A204.1 (cell line): Measurements from ENCODE around the gene SH3RF3.

Experiments
- FAIRE-seq: peaks from 2 replicates; lab custom pipeline; 2012; peaks lifted over from hg19 to GRCh38; lab: Jason Lieb, UNC

Gene SH3RF3

DNA sequence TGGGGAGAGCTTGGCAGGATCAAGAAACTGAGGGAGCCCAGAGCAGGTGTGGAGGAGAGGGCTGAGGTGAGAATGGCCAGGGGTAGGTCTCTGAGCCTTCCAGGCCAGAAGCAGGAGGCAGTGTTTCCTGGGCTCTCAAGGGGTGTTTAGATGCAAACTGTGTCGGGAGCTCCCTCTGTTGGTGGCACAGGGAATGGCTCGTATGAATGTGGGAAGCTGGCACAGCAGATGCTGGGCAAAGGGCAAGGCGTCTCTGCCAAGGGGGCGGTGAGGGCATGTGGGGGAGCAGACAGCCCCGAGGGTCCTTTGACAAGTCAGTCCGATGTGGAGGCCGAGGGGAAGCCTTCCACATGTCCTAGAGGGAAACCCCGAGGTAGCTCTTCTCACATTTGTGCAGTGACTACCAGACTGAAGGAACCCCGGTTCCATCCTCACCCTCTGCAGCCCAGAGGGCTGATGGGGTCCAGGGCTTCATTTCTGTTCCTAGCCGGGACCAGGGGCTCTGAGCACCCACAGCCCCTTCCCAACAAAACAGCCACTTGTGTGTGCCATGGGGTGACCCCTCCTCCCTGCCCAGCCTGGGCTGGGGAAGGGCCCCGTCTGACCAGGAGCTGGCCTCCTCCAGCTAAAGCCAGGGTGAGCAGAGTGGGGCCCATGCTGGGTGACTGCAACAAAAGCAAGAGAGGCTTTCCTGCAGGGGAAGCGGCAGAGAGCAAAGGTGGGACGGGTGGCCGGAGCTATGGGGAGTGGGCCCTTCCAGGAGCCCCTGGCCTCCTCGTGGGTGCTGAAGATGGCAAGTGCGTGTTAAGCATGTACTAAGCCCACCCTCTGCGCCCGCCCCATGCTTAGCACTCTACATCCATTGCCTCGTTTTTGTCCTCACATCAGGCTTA is 381.4 kb downstream of the SH3RF3 start:
- FAIRE-seq, result no peak

DNA sequence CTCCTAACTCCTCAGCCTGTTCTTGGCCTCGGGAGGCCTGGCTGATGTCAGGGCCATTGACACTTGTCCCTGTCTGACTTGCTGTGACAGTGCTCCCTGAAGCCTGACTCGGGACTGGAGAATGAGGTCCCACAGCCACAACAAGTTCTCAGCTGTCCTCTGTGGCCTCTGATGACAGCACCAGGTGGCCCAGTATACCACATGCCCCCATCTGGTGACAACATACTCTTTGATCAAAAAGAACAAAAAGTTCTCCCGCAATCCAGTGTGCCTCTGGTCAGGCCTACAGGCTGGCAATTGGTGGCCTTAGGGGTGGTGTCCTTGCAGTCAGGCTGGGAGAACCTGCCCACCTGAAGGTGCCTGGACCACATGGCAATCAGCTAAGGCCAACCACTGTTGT is 382.2 kb downstream of the SH3RF3 start:
- FAIRE-seq, result no peak

GRCh38 chr2:109512076-109512475 is 383.1 kb downstream of the SH3RF3 start:
- no peak for FAIRE-seq

GRCh38 chr2:109513230-109513629 is 384.2 kb downstream of the SH3RF3 start:
- FAIRE-seq, result no peak

DNA sequence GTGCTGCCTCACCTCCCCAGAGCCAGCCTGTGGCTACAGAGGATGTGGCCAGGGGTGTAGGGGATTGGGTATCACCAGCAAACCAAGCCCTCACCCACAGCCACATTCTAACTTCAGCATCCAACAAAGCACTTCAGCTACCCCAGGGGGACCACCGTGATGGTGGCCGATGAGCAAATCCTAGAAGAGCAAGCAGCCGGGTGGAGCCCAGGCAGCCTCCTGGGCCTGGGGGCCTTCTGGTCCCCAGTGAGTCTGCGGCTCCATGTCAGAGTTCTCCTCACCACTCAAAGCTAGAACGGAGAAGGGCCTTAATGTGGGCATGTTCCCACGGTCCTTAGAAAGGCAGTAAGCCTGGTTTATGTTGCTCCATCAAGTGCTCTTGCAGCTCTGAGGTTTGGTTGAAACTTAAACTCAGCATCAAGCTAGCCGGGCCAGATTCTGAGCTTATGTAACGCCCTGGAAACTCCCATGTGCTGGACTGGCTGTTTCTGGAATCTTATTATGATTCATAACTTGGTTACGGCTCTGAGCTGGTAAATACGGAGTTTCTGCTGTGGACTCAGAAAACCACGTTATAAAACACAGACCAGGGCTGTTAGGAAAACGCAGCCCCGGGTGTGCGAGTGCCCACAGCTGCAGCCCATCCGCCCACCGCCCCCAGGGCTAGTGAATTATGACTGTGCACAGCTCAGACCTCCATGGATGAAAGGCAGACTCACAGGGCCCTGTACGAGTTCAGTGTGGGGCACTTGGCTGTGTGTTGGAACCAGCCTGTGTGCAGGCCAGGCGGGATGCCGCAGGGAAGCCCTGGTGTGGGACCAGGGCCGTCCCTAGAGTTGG is 385.0 kb downstream of the SH3RF3 start:
- FAIRE-seq, result no peak

DNA sequence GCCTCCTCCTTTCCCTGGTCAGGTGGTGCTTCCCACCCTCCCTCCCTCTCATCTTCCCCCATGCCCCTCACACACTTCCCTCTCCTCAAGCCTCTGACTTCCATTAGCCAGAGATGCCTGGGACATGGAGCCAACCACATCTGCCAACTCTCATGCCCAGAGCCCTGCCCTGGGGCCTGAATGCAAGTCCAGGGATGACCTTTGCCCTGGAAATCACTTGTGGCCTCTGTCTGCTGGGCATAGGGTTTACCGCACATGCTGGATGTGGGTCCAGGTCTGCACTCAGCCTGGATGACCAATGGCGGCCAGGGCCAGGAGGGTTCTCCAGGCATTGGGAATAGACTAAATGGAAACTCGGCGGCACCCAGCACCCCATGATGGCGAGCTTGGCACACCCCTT is 385.9 kb downstream of the SH3RF3 start:
- FAIRE-seq, result no peak

DNA sequence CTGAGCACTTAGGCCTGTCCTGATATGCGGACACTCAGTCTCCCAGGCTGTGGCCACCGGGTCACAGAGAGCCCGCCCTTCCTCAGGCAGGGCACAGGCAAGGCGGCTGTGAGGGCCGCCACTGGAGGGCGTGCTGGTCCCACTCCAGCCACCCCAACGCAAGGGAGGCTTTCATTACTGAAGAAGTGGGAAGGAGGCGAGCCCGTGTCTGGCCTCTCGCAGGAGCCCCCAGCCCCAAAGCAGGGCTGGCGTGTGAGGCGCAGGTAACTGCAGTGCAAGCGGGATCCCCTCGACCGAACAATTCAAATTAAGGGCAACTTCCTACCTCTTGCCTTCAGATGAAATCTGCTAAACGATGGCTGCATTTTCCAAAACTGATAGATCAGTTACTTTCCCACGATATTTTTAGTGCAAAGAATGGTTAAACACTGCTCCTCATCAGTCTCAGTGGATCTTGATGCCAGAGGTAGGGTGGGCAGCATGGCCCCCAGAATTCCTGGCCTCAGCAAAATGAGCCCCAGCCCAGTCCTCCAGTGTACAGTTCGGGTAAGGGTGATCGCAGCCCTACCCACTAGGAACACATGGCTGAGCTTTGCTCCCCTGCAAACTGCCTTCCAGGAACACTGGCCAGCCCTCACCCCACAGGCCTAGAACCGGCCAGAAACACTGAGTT is 387.6 kb downstream of the SH3RF3 start:
- FAIRE-seq, result no peak

DNA sequence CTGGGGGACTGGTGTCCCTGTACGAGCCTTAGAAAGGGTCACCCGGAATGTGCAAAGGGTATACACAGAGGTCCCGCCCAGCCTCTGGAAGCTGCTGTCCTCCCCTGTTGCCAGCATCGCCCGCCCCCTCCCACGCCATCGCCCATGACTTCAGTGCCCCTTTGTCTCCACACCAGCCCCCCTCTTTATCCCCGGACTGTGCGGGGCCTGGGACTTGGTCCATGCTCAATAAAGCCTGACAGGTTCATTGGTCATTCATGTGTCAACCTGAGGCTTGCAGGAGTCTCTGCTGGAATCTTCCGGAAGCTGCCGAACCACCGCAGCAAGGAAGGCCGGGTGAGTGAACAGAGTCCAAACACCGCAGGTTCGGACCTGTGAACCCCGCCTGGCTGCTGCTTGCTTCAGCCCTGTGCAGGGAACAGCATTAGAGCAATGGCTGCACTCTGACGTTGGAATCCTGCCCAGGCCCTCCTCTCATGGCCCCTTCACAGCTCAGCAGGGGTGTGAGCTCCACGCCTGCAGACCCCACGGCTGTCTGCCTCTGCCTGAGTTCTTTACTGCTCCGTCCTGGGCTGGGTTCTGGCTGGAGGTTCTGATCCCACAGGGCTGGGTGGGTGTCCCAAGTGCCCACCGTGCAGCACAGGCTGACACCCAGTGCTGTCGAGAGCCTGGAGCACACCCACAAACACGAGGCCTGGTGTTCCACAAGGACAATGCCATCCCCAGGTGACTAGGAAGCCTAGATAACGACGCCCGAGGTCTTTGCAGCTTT is 388.3 kb downstream of the SH3RF3 start:
- FAIRE-seq, result no peak

DNA sequence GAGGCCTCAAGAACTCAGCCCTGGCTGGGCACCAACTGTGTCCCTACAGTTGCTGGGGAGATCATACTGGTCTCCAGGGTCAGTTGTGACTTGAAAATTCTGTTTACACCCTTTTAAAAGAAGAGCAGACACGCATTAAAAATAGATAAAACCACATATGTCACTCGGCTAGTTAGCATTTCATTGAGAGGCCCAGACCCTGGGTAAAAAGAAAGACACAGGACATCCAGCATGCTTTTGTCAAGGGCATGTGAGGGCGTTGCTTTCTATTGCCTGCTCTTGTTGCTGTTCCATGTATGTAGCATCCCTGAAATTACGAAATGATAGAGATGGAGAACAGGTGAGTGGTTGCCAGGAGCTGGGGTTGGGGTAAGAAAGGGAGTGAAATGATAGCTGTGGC is 390.5 kb downstream of the SH3RF3 start:
- no peak for FAIRE-seq

- FAIRE-seq, result no peak
Measured at GRCh38 chr2:109521233-109522062, 392.4 kb downstream of the SH3RF3 start.

DNA sequence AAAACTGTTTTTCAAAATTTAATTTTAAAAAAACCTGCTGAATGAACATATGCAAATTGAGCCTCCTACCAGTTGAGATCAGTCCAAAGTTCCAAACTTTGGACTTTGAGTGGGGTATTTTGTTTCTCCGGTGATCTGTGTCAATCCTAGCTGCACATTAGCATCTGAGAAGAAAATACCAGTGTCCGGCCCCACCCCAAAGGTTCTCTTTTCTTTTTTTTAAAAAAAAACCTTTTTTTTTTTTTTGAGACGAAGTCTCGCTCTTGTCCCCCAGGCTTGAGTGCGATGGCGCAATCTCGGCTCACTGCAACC is 393.0 kb downstream of the SH3RF3 start:
- FAIRE-seq, result no peak

- no peak for FAIRE-seq
Measured at GRCh38 chr2:109523121-109523520, 394.1 kb downstream of the SH3RF3 start.

GRCh38 chr2:109523536-109524361 is 394.7 kb downstream of the SH3RF3 start:
- FAIRE-seq, result no peak

DNA sequence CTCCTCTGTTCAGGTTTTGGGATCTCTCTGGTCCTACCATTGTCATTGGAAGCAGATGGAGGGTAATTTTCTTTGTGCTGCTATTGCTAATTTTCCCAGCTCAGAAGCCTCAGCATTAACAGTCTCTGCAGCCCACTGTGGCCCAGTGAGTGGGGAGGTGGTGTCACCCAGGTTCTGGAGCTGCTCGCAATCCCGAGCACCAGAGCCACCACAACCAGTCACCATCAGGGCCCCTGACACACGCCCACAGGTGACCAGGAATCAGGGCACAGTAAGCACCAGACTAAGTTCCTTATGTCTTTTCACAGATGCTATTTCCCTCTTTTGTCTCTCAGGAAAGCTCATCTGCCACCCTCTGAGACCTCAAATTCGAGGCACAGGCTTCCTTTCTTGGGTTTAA is 396.8 kb downstream of the SH3RF3 start:
- FAIRE-seq, result no peak

GRCh38 chr2:109526442-109526970 is 397.5 kb downstream of the SH3RF3 start:
- no peak for FAIRE-seq

GRCh38 chr2:109527079-109527478 is 398.1 kb downstream of the SH3RF3 start:
- no peak for FAIRE-seq

DNA sequence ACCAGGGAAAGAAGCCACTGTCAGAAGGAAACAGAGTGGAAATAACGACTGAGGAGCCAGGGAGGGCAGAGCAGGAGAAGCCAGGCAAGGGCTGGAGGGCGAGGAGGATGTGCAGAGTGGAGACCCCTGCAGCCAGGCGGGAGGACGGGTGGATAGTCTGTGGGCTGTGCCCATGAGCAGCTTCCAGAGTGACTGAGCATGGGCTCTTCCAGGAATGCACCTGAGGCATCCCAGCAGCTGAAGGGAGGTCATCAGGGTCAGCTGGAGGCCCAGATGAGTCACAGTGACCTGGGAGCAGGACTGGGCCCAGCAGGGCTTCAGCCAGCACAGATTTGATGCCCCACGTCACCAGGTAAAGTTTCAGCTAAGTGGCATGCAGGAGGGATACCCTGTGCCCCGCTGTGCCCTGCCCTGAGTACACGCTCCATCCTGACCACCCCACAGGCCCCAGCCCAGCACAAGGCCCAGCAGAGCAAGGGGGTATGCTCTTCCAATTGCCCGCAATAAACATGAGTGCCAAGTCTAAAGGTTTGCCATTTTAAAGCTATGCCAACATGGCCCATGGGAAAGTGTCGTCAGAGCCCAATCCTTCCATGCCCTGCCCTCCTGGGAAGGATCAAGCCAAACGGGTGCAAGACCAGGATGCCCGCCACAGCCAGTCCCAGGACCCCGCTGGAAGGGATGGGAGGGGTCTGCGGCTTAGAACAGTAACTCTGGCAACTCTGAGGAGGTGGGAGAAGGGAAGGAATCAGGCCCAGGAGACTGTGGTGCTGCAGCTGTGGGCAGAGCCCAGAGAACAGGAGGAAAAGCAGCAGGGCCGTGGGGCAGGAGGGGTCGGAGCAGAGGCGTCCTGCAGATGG is 399.1 kb downstream of the SH3RF3 start:
- no peak for FAIRE-seq

DNA sequence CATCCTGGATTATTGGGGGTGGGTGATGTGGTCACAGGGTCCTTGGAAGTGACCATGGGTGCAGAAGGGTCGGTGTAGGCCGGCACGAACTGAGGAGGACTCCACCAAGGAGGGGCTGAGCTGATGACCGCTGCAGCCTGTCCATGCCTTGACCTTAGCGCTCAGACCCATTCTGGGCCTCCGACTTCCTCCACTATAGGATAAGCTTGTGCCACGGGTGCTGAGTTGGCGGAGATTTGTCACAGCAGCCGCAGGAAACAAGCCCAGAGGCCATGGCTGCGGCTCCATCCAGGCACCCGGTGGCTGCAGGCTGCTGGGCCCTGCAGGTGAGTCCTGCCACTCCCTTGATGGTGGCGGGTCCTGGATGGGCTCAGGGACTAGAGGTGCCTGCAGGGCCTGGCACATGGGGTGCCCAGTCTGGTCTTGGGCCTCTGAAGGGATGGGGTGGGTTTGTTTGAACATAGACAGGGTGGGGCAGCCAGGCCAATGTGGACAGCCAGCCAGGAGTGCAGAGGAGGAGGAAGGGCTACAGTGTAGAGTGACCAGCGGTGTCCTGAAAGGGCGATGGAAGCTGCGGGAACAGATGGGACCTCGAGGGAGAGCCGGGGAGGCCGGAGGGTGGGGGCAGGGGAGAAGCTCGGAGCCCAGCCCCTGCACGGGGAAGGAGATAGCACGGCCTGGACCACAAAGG is 400.0 kb downstream of the SH3RF3 start:
- FAIRE-seq, result no peak
